Endothelial cell of umbilical vein (primary cell): ENCODE data around the gene ROCK2. TPM values are rescaled to one million over a fixed set of nuclear protein-coding genes. Genes with fewer than 3 reads are reported as not detected.

ENCODE experiments used
- BruUV-seq: library from RNA; stranded (reverse); fragments of 400-500 nt; replicated peaks from 2 replicates; lab custom pipeline; 2021; lab: Mats Ljungman, UMichigan
- CTCF ChIA-PET: fragments of 300-600, 350-600 bp; sonication (Branson Sonifier 250); formaldehyde crosslinking; loops from one replicate; lab custom pipeline; 2021; ENCODE audit warnings: antibody characterized with exemption, inconsistent platforms; lab: Charles Lee
- POLR2A ChIA-PET: fragments of 300-600, 350-600 bp; sonication (Branson Sonifier 250); formaldehyde crosslinking; loops from one replicate; lab custom pipeline; 2021; ENCODE audit warnings: antibody characterized with exemption, inconsistent platforms; lab: Charles Lee
- DNase-seq: peaks from one replicate; pipeline ENCODE4 v3.0.0-alpha.2; 2011; ENCODE audit warnings: low read depth, low spot score
- FAIRE-seq: peaks from 2 replicates; lab custom pipeline; 2011; peaks lifted over from hg19 to GRCh38; lab: Jason Lieb, UNC
- H2AFZ ChIP-seq: 2 replicates; pipeline ENCODE4 v1.6.0; 2012; ENCODE audit warnings: low read depth, low read length, control low read depth, inconsistent platforms
- H3K27ac ChIP-seq: 2 replicates; pipeline ENCODE4 v1.5.1; 2011; ENCODE audit warnings: low read depth, mild to moderate bottlenecking, control low read depth, low read length, moderate library complexity; ENCODE audit not compliant: insufficient read depth
- H3K27me3 ChIP-seq, 2 experiments: 2 replicates each; pipeline versions ENCODE4 v1.6.0 to v1.6.1; 2011; ENCODE audit warnings: low read length in 2 of 2, mixed read lengths in 1 of 2; ENCODE audit not compliant: control insufficient read depth in 2 of 2, insufficient read depth in 2 of 2
- H3K36me3 ChIP-seq, 2 experiments: 2 replicates in 1 of 2; 3 replicates in 1 of 2; pipeline ENCODE4 v1.5.1; 2011; ENCODE audit warnings: low read length in 2 of 2, mild to moderate bottlenecking in 1 of 2, moderate library complexity in 1 of 2; ENCODE audit not compliant: control insufficient read depth in 2 of 2, insufficient read depth in 2 of 2; ENCODE audit errors: extremely low read depth in 1 of 2
- H3K4me1 ChIP-seq: 3 replicates; pipeline ENCODE4 v1.5.1; 2011; ENCODE audit warnings: mild to moderate bottlenecking, low read length; ENCODE audit not compliant: control insufficient read depth, insufficient read depth; ENCODE audit errors: extremely low read depth
- H3K4me2 ChIP-seq: 2 replicates; pipeline ENCODE4 v1.6.1; 2011; ENCODE audit warnings: low read length, control low read depth, mixed read lengths; ENCODE audit not compliant: insufficient read depth
- H3K4me3 ChIP-seq, 3 experiments: fragments of 200-600 bp in 1 of 3; sonication (generic), shearing (Covaris generic) in 1 of 3; replicated peaks in 1 of 3; 2 replicates each; pipeline ENCODE4 v1.5.1; 2011 to 2016; ENCODE audit warnings: control low read depth in 3 of 3, low read length in 3 of 3, mild to moderate bottlenecking in 2 of 3, inconsistent platforms in 1 of 3, low read depth in 1 of 3, moderate library complexity in 1 of 3; ENCODE audit not compliant: insufficient read depth in 1 of 3
- H3K79me2 ChIP-seq: 2 replicates; pipeline ENCODE4 v1.6.0; 2012; ENCODE audit warnings: low read length, inconsistent platforms; ENCODE audit not compliant: control insufficient read depth, insufficient read depth
- H3K9ac ChIP-seq: replicated peaks from 2 replicates; pipeline ENCODE3; 2011; ENCODE audit warnings: low read length, control low read depth; ENCODE audit not compliant: insufficient read depth; ENCODE audit errors: extremely low read depth
- H3K9me1 ChIP-seq: replicated peaks from 3 replicates; pipeline ENCODE4 v1.6.0; 2011; ENCODE audit warnings: mild to moderate bottlenecking, low read length; ENCODE audit not compliant: control insufficient read depth, insufficient read depth; ENCODE audit errors: extremely low read depth
- H3K9me3 ChIP-seq: replicated peaks from 2 replicates; pipeline ENCODE4 v1.5.1; 2012; ENCODE audit warnings: low read length, inconsistent platforms; ENCODE audit not compliant: control insufficient read depth, insufficient read depth
- H4K20me1 ChIP-seq: replicated peaks from 2 replicates; pipeline ENCODE3; 2011; ENCODE audit warnings: mild to moderate bottlenecking, low read length; ENCODE audit not compliant: control insufficient read depth, insufficient read depth; ENCODE audit errors: extremely low read depth
- EZH2 ChIP-seq: IDR thresholded peaks from 2 replicates; pipeline ENCODE4 v1.6.1; 2012; ENCODE audit warnings: borderline replicate concordance, low read depth, mild to moderate bottlenecking, moderate library complexity, low read length, inconsistent platforms; ENCODE audit not compliant: severe bottlenecking
- FOS ChIP-seq: IDR thresholded peaks from 2 replicates; pipeline ENCODE4 v1.6.1; 2011; ENCODE audit warnings: mild to moderate bottlenecking, low read length, moderate library complexity, borderline replicate concordance; ENCODE audit not compliant: insufficient read depth
- GATA2 ChIP-seq: IDR thresholded peaks from 2 replicates; pipeline ENCODE4 v1.7.0; 2011; ENCODE audit warnings: low read depth, mild to moderate bottlenecking, moderate library complexity, mixed read lengths, low read length; ENCODE audit not compliant: insufficient read length, insufficient read depth
- JUN ChIP-seq: IDR thresholded peaks from 2 replicates; pipeline ENCODE4 v1.6.1; 2011; ENCODE audit warnings: borderline replicate concordance, low read depth; ENCODE audit not compliant: insufficient read length, insufficient read depth
- MYC ChIP-seq: IDR thresholded peaks from one replicate; pipeline ENCODE4 v1.6.1; 2011; ENCODE audit warnings: mild to moderate bottlenecking, low read depth, low read length
- POLR2A ChIP-seq: IDR thresholded peaks from 2 replicates; pipeline ENCODE4 v1.6.1; 2012; ENCODE audit warnings: low read depth, mild to moderate bottlenecking, control low read depth, low read length
- POLR2AphosphoS5 ChIP-seq: IDR thresholded peaks from 2 replicates; pipeline ENCODE4 v1.6.1; 2012; ENCODE audit warnings: low read depth, mild to moderate bottlenecking, control low read depth, low read length, moderate library complexity; ENCODE audit not compliant: insufficient read depth
- dilution Hi-C: fragments of 300-500 bp; cut with MboI; formaldehyde crosslinking; loops from one replicate; pipeline ENCODE4 v1.15.0; 2019; ENCODE audit warnings: low sequenced_read_pairs; ENCODE audit not compliant: extremely low pct_ligation_motif_present
- intact Hi-C: fragments of 100-400 bp; cut with micrococcal nuclease; formaldehyde crosslinking; loops from one replicate; pipeline ENCODE4 v1.10.0; 2022
- polyA plus RNA-seq, 4 experiments: library from polyadenylated mRNA; depleted of rRNA in 3 of 4; stranded (reverse) in 3 of 4; unstranded in 1 of 4; fragments of >200 nt; gene quantifications; 2 replicates each; pipeline versions ENCODE4 v1.2.1 to v1.2.3, GENCODE V29; 2011 to 2012; ENCODE audit warnings: missing spikeins in 1 of 4
- total RNA-seq: library from RNA; stranded (reverse); gene quantifications from 2 replicates; pipeline ENCODE4 v1.2.3, GENCODE V29; 2021
- TF ChIP-seq, protein P1 (sequence below), 2 donors: IDR thresholded peaks; 1 replicate in 1 of 2; 2 replicates in 1 of 2; pipeline ENCODE4 v1.5.1; 2011; ENCODE audit warnings: low read length in 2 of 2, mild to moderate bottlenecking in 2 of 2, moderate library complexity in 2 of 2, control low read depth in 1 of 2, inconsistent platforms in 1 of 2, low read depth in 1 of 2; ENCODE audit not compliant: insufficient read depth in 1 of 2; ENCODE audit errors: extremely low read depth in 1 of 2
- TF ChIP-seq, protein P2 (sequence below): IDR thresholded peaks from 2 replicates; pipeline ENCODE4 v1.6.1; 2011; ENCODE audit not compliant: insufficient read depth, insufficient read length

ROCK2 gene
- total and polyA plus RNA-seq, 2 donors (not counting 3 experiments of a cell fraction or from before 2014, with no cell fraction given), result 5.2 to 56.5 TPM

DNA sequence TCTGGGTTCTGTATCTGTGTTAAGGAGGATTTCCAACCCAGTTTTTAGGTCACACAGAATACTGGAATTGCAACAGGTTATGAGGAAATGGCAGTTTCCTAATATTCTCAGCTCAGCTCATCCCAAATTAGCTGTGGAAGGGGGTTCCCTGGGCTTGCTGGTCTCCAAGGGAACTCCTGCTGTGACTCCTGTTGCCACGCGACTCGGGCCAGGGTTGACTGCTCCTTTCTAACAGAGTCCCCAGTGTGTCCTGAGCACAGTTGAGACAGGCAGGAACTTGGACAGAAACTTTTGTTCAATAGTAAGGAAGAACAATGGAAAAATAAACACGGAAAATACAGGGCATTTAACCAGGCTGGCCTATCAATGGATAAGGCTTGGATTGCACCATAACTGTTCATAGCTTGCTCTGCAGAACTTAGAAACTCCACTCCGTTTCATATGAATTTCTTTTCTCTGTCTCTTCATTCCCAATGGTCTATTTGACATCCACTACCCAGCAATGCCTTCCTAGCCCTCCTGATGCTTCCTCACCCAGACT lies 3.8 kb upstream of the ROCK2 start:
- intact Hi-C loops, result no loop called here
- Histone ChIP-seq H3K4me3 (no peak overlapping the region), H3K9me1 (no peaks in the 10 kb centered on the region), H3K4me2 (no peak overlapping the region), H3K4me1 (peaks cover 13% of the 10 kb centered on the region), H3K9me3 (no peaks in the 10 kb centered on the region), H2AFZ (peak overlapping the region; percentile 9), H3K27ac (no peak overlapping the region), H3K27me3 (peaks cover 2 to 3% of the 10 kb centered on the region in 2 experiments), H3K79me2 (peaks cover 9% of the 10 kb centered on the region), H4K20me1 (no peaks in the 10 kb centered on the region), H3K36me3 (no peaks in the 10 kb centered on the region), H3K9ac (no peak overlapping the region)
- FAIRE-seq (no peak), DNase-seq (peak; percentile 36)
- POLR2A ChIA-PET, result no interaction called here
- no TSS peak for BruUV-seq
- CTCF ChIA-PET, result interaction anchor here (1.6 kb wide), 1 partner anchor 64 kb away, joined by 6 read pairs; no protein-coding TSS in a partner anchor
- dilution Hi-C loops, result no loop called here
- no peak for TF ChIP-seq EZH2
- TF ChIP-seq MYC, result no peak
- TF ChIP-seq, protein P1, sequence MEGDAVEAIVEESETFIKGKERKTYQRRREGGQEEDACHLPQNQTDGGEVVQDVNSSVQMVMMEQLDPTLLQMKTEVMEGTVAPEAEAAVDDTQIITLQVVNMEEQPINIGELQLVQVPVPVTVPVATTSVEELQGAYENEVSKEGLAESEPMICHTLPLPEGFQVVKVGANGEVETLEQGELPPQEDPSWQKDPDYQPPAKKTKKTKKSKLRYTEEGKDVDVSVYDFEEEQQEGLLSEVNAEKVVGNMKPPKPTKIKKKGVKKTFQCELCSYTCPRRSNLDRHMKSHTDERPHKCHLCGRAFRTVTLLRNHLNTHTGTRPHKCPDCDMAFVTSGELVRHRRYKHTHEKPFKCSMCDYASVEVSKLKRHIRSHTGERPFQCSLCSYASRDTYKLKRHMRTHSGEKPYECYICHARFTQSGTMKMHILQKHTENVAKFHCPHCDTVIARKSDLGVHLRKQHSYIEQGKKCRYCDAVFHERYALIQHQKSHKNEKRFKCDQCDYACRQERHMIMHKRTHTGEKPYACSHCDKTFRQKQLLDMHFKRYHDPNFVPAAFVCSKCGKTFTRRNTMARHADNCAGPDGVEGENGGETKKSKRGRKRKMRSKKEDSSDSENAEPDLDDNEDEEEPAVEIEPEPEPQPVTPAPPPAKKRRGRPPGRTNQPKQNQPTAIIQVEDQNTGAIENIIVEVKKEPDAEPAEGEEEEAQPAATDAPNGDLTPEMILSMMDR (IDR thresholded peaks at IDR 0.05; ENCODE audit: extremely low read depth in 1 of 2, insufficient read depth in 1 of 2, low read depth in 1 of 2, low read length in 2 of 2), result no peak
- no peak for TF ChIP-seq JUN
- TF ChIP-seq FOS, result no peak
- TF ChIP-seq POLR2AphosphoS5, result no peak
- TF ChIP-seq, protein P2, sequence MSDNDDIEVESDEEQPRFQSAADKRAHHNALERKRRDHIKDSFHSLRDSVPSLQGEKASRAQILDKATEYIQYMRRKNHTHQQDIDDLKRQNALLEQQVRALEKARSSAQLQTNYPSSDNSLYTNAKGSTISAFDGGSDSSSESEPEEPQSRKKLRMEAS, result no peak
- no peak for TF ChIP-seq GATA2
- no peak for TF ChIP-seq POLR2A
